Endothelial cell (in vitro differentiated cells): ENCODE results near the gene CCDC142. TPM values are rescaled to one million over a fixed set of nuclear protein-coding genes. Genes with fewer than 3 reads are reported as not detected.

Experiments used
- DNase-seq: peaks from one replicate; pipeline ENCODE4 v3.0.0; 2021; ENCODE audit warnings: low spot score
- H3K27ac Mint-ChIP-seq: one replicate; pipeline ENCODE4 v1.8.0; 2021; ENCODE audit warnings: mixed read lengths, inconsistent platforms; ENCODE audit not compliant: unreplicated experiment
- H3K27me3 Mint-ChIP-seq: one replicate; pipeline ENCODE4 v1.8.0; 2021; ENCODE audit warnings: mild to moderate bottlenecking, moderate library complexity, mixed read lengths, inconsistent platforms; ENCODE audit not compliant: unreplicated experiment
- H3K36me3 Mint-ChIP-seq: one replicate; pipeline ENCODE4 v1.8.0; 2021; ENCODE audit warnings: mild to moderate bottlenecking, low read depth, mixed read lengths, inconsistent platforms; ENCODE audit not compliant: unreplicated experiment
- H3K4me1 Mint-ChIP-seq: one replicate; pipeline ENCODE4 v1.8.0; 2021; ENCODE audit warnings: mild to moderate bottlenecking, mixed read lengths, inconsistent platforms; ENCODE audit not compliant: unreplicated experiment
- H3K4me3 Mint-ChIP-seq: one replicate; pipeline ENCODE4 v1.8.0; 2021; ENCODE audit warnings: mild to moderate bottlenecking, mixed read lengths, inconsistent platforms; ENCODE audit not compliant: unreplicated experiment
- H3K9me3 Mint-ChIP-seq: one replicate; pipeline ENCODE4 v1.8.0; 2021; ENCODE audit warnings: mixed read lengths, inconsistent platforms; ENCODE audit not compliant: unreplicated experiment
- total RNA-seq: library from RNA; stranded (reverse); fragmentation: NEBNext Ultra II Directional; extraction: Animal tissue kit (Norgen Biotek cat#: 25700); gene quantifications from one replicate; pipeline ENCODE4 v1.2.1, GENCODE V29; 2021; ENCODE audit not compliant: unreplicated experiment
- TF ChIP-seq, protein P1 (sequence below): fragments of 200-600 bp; sonication (generic); IDR thresholded peaks from one replicate; pipeline ENCODE4 v1.5.0; 2021; ENCODE audit warnings: antibody characterized with exemption; ENCODE audit not compliant: unreplicated experiment

The CCDC142 gene
- total RNA-seq, 1 donor from 2014 or later, result 20.7 TPM

DNA sequence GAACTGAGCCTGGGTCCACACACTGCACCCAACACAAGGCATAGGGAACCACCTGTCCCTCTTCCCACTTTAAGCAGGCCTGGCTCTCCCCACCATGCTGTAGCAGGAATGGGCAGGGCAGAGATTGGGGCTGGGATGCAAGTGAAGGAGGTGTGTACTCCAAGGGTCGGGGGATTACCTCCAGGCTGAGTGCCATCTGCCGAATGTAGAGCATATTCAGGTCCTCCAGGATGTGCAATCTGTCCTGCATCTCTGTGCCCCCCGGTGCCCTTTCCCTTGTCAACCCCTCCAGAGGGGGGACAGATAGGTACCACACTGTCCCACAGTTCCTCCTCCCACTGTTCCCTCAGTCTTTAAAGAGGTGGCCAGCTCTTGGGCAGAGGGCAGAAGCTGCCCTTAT, 43.4 kb downstream of the CCDC142 start:
- DNase-seq, result no peak
- TF ChIP-seq, protein P1, sequence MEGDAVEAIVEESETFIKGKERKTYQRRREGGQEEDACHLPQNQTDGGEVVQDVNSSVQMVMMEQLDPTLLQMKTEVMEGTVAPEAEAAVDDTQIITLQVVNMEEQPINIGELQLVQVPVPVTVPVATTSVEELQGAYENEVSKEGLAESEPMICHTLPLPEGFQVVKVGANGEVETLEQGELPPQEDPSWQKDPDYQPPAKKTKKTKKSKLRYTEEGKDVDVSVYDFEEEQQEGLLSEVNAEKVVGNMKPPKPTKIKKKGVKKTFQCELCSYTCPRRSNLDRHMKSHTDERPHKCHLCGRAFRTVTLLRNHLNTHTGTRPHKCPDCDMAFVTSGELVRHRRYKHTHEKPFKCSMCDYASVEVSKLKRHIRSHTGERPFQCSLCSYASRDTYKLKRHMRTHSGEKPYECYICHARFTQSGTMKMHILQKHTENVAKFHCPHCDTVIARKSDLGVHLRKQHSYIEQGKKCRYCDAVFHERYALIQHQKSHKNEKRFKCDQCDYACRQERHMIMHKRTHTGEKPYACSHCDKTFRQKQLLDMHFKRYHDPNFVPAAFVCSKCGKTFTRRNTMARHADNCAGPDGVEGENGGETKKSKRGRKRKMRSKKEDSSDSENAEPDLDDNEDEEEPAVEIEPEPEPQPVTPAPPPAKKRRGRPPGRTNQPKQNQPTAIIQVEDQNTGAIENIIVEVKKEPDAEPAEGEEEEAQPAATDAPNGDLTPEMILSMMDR, result no peak
- Mint-ChIP-seq H3K9me3 (no peaks in the 10 kb centered on the region), H3K36me3 (peaks cover 20% of the 10 kb centered on the region), H3K4me1 (peaks cover 38% of the 10 kb centered on the region), H3K27me3 (peaks cover 22% of the 10 kb centered on the region), H3K4me3 (peak overlapping the region; percentile 94), H3K27ac (peak overlapping the region; percentile 92)

GRCh38 chr2:74438248-74438647, 44.5 kb downstream of the CCDC142 start:
- Mint-ChIP-seq H3K9me3 (no peaks in the 10 kb centered on the region), H3K27me3 (peaks cover 23% of the 10 kb centered on the region), H3K4me1 (peaks cover 33% of the 10 kb centered on the region), H3K4me3 (peak overlapping the region; percentile 94), H3K36me3 (peaks cover 20% of the 10 kb centered on the region), H3K27ac (peak overlapping the region; percentile 74)
- no peak for DNase-seq
- TF ChIP-seq, protein P1, result no peak

- Mint-ChIP-seq H3K4me3 (peak overlapping the region; percentile 22), H3K27me3 (peaks cover 22% of the 10 kb centered on the region), H3K4me1 (peaks cover 36% of the 10 kb centered on the region), H3K27ac (peak overlapping the region; percentile 61), H3K9me3 (no peaks in the 10 kb centered on the region), H3K36me3 (peaks cover 24% of the 10 kb centered on the region)
- no peak for DNase-seq
- TF ChIP-seq, protein P1, result no peak
These were observed 45.7 kb downstream of the CCDC142 start for GRCh38 chr2:74436848-74437695.

DNA sequence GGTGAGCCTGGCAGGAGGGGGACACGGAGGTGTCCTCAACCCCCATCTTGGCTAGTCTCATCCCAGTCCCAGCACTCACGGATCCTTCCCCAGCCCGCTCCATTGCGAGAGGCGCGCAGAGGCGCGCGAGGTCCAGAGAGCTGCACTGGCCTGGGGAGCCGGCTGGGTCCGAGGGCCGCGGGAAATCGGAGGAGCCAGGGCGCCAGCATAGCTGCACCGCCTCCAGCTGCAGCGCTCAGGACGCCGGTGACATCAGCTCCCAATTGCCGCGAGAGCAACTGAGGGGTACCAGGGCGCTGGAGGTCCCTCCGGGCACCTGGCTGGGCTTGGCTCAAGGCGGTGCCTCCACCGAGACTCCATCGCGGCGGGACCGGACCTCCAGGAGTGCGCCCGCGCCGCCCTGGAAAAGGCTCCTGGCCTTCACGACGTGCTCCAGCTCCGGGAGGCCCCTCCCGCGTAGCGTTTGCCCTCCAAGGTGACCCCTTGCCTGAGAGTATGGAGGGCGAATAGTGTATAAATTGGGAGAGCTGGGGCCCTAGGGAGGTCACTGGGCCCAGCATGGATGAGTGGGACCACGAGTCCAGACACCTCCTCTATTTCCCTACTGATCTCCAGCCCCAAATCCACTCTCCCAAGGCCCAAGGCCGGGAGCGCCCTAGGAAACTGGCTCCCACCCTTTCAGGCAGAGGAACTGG, 46.5 kb downstream of the CCDC142 start:
- Mint-ChIP-seq H3K27ac (no peak overlapping the region), H3K9me3 (no peaks in the 10 kb centered on the region), H3K27me3 (peaks cover 22% of the 10 kb centered on the region), H3K4me1 (peaks cover 42% of the 10 kb centered on the region), H3K36me3 (peaks cover 31% of the 10 kb centered on the region), H3K4me3 (no peak overlapping the region)
- DNase-seq, result no peak
- TF ChIP-seq, protein P1, result no peak

GRCh38 chr2:74430502-74430901, 52.3 kb downstream of the CCDC142 start:
- peaks cover 19% of the 10 kb centered on the region for H3K27me3 Mint-ChIP-seq
- peaks cover 51% of the 10 kb centered on the region for H3K36me3 Mint-ChIP-seq
- no peak for DNase-seq
- H3K27ac Mint-ChIP-seq, result peak overlapping the region; percentile 42
- no peak overlapping the region for H3K4me3 Mint-ChIP-seq
- TF ChIP-seq, protein P1, result no peak
- H3K4me1 Mint-ChIP-seq, result peaks cover 14% of the 10 kb centered on the region
- H3K9me3 Mint-ChIP-seq, result no peaks in the 10 kb centered on the region
